Epidermal melanocyte (primary cell): Measurements from ENCODE around the gene AHCYL2.
"Not testable (repeated sequence)": the region's sequence is repeated elsewhere in the genome, so short reads cannot be mapped to it uniquely, and the experiment has no call there.

Source experiments
- DNase-seq: peaks from one replicate; pipeline ENCODE4 v3.0.0; 2011; ENCODE audit warnings: low spot score; ENCODE audit not compliant: insufficient read length

AHCYL2 gene

DNA sequence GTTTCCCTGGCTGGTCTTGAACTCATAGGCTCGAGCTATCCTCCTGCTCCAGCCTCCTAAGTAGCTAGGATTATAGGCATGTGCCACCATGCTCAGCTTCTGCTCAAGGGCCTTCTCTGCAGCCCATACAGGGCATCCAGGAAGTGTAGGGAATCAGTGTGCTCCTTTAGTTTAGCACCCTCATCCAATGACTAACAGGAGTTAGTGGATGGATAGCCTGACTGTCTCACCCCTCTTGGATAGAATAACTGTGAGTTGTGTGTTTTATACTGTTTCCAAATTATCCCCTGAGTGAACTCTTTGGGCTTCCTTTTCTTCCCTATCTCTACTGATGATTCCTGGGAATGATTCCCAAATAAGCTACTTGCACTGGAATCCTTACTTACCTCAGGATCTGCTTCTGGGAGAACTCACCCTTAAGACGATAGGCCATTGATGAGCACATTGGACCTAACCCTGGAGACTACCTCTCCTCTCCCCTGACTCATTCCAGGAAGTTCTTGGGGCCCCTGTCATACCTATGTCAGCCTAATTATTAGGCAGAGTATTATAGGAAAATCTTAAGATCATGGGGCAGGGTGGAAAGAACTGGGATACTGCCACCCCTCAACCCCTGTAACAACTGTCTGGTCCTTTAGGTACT, 227.9 kb downstream of the AHCYL2 start:
- no peak for DNase-seq

DNA sequence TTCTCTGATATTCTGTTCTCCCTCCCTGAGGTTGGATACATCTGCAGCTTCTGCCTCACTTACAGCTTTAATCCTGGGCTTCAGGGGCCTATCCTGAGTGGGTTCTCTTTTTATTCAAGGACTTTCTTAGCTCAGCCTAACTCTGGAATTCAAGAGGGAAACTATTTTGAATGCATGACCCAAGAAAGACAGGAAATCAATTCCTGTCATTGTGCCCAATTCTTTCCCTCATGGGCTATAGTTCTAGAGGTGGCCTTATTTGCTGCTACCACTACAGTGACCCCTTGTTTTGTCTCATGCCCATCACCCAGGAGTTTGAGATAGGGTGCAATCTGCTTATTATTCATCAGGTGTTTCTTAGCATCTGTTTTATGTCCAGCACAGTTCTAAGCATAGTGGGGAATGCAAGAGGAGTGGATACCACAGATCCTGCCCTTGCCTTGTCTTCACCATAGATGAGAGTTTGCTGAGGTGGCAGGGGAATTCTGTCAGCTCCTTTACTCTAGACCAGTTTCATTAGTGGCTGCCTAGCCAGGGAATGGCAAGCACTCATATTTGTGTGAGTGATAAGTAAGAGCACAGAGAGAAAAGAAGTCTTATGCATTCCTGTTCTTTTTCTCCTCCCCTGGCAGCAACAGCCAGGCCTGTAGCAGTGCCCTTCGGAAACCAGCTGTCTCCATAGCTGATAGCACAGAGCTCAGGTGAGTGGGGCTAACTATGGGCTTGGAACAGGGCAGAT, 228.8 kb downstream of the AHCYL2 start:
- no peak for DNase-seq

DNA sequence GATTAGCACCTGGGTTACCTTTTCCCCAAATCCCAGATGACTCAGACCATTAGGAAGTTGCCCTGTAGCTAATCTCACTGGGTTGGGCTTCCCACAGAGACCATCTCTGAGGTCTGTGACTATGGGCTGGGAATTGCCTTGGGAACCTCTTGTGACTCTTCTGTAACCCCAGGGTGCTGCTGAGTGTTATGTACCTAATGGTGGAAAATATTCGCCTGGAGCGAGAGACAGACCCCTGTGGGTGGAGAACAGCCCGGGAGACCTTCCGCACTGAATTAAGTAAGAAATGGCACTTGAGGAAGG, 229.4 kb downstream of the AHCYL2 start:
- no peak for DNase-seq

DNA sequence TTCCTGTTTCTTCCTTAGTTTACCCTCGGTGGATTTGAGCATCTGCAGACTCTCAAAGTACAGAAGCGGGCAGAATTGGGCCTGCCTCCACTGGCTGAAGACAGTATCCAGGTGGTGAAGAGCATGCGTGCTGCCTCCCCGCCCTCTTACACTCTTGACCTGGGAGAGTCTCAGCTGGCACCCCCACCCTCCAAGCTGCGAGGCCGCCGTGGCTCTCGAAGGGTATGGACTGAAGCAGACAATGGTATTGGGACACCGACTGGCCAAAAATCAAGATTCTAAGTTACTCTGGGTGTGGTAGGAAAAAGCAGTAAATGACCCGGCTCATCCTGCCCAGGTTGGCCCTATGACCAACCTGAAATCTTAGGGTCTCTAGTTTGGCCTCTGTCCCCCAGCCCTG, 231.6 kb downstream of the AHCYL2 start:
- DNase-seq = no peak

DNA sequence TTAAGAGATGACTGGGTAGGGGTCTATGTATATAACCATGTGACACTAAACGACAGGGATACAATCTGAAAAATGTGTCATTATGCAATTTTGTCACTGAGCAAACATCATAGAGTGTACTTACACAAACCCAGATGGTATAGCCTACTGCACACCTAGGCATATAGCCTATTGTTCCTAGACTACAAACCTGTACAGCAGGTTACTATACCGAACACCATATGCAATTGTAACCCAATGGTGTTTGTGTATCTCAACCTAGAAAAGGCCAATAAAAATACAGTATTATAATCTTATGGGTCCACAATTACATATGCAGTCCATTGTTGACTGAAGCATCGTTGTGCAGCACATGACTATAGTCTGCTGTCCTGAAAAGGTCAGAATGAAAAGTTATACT, 232.3 kb downstream of the AHCYL2 start:
- DNase-seq = no peak

DNA sequence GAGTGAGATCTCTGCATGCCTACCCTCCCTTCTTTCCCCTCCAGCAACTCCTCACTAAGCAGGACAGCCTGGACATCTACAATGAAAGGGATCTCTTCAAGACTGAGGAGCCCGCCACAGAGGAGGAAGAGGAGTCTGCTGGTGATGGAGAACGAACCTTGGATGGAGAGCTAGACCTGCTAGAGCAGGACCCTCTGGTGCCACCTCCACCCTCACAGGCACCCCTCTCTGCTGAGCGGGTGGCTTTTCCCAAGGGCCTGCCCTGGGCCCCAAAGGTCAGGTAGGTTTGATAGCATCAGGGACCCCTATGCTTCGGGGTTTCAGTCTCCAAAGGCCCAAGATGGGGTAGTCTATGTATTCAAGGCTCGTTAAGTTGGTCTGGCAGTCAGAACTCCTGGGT, 233.3 kb downstream of the AHCYL2 start:
- DNase-seq = no peak

DNA sequence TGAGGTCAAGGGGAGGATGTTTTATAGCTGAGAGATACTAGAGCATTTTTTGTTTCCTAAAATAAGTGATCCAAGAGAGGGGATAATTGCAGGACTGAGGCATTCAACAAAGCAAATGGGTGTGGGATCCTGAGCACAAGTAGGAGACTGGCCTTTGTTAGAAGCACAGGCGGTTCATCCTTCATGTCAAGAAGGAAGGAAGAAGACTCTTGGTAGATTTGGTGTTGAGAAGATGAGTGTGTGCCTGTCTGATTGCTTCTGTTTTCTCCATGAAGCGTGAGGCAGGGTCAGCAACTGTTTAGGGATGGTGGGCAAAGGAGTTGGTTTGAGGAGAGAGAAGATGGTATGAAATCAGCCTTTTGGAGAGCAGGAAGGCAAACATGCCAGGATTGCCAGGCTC, 237.0 kb downstream of the AHCYL2 start:
- no peak for DNase-seq

DNA sequence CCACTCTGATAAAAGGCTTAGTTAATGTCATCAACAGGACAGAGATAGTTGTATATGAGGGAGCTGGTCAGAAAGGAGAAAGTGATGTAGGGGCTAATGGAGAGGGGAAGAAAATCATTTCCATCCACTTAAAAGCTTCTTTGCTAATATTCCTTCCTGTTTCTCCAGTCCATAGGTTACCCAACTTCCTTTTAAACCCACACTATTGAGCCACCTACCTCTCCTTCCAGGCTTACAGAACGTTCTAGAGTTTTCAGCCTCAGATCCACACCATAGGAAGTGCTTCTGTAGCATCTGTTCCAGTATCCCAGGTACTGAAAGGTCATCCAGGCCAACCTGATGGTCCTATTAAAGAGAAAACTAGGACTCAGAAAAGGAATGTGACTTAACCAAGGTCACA, 237.6 kb downstream of the AHCYL2 start:
- DNase-seq = no peak

DNA sequence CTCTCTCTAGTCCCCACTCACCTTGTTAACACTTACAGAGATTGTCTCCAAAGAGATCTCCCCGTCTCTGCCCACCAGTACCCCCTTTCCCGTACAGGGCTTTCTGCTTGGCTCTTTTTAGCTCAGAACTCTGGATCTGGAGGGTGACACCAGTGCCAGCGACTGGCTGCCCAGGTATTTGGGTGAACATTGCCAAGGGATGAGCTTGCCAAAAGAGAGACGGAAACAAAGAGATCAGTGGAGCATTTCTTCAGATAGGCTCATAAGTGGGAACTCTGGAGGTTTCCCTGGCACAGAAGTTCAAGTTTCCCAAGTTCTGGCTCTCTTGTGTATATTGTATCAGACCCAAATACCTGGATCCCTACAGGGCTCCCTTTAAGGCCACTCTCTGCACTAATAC, 239.4 kb downstream of the AHCYL2 start:
- no peak for DNase-seq

DNA sequence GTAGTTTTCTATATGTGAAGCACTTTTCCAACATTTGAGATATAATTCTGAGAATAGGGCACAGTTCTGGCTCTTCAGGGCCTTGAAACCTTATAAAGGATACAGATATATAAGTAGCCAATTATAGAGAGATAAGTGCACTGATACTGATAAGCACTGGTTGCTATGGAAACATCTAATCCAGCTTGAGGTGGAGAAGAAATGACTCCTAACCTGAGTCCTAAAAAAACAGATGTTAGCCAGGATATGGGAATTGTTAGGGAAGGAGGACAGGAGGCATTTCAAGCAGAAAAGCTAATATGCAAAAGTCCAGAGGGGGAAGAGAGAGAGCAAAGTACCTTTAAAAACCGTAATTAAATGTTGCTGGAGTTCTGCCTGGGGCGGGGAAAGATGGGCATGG, 240.2 kb downstream of the AHCYL2 start:
- DNase-seq = no peak

DNA sequence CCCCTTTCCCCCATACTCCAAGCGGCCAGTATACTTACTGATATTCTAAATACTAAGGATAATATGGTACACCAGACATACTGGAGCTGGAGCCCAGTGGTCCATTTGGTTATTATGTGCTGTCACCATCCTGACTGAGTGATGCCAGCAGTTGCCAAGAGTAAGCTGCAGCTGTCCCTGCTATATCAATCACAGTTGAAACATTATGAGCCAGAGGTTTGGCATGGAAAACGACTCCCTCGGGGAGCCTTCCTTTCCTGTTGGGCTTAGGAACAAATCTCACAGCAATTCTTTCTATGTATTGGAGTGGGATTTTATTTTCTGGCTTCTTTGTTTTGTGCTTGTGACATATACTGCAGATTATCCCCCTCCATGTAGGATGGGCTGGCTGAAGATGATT, 242.0 kb downstream of the AHCYL2 start:
- no peak for DNase-seq

DNA sequence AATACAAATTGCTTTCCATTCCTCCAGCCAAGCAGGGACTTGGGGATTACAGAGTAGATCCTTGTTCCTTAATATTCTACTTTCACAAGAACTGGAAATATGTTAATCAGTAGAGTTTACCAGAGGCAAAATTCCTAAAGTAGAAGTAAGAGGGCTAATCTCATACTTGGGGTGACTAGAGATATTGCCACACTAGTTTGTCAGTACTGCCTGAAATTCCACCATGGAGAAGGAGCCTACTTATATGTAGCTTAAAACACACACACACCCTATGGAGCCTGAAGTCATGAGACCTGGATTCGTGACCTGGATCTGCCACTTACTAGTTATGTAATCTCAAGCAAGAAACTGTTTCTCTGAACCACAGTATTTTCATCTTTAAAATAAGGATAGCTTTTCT, 243.3 kb downstream of the AHCYL2 start:
- DNase-seq = no peak

DNA sequence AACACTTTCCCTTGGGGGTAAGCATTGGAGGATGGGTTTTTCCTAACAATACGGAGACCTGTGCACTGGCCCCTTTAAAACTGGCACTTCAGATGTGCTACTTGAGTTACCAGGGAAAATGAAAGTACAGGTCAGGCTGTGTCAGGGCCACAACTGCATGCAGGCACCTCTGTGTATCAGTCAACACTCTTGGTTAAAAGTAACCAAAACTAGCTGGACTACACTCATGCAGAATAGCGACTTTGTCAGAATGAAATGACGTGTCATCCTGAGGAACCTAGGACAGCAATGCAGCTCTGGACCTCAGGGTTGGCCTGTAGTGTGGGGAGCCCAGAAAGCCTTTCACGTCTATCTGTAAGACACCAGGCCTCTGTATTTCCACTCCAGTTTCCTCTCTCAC, 243.7 kb downstream of the AHCYL2 start:
- no peak for DNase-seq

DNA sequence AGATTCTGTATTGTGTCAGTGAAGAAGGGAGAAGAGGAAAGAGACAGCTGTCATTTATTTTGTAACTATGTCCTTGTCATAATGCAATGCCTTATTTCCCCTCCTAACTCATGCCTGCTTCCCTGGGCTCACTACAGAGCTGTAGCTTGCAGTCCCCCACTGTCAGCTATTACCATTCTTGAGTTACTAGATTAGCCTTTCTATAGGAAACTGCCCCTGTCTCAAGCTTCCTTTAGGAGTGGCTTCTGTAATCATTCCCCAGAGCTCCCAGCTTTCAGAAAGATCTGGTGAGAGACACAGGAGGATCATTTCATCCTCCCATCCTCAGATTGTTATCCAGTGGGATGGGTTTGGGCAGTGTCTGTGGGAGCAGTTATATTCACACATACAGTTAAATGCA, 245.1 kb downstream of the AHCYL2 start:
- no peak for DNase-seq

DNA sequence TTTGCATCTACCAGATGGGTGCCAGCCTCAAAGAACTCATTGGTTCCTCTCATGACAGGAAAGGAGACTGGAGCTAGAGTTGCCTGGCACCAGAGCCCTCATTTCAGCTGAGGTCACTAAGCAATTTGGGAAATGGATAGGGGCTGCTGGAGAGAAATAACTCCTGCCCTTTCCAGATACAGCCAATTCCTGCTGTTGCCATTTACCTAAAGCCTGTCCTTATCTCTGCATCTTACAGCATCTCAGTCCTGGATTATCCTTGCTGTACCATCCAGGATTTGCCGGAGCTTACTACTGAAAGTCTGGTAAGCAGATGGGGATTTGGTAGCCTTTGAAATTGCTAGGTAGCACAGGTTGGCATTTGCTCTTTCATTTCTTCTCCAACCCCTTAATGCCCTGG, 245.6 kb downstream of the AHCYL2 start:
- DNase-seq = no peak

DNA sequence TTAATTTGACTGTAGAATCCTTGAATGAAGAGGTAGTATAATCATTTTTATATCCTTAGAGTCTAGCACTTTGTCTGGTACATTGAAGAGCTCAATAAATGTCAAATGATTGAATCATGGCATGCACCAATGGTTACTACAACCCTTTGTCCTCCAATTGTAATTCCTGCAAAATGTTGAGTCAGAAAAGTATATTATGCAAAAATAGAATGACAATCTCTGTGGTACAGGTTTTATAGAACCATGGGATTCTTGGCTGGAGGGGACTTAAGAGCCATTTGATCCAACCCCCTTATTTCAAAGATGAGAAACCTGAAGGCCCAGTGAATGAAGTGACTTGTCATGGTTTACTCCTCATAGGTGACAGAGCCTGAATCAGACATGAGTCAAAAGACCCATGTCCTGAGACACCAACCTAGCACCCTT, 246.6 kb downstream of the AHCYL2 start:
- DNase-seq = no peak

DNA sequence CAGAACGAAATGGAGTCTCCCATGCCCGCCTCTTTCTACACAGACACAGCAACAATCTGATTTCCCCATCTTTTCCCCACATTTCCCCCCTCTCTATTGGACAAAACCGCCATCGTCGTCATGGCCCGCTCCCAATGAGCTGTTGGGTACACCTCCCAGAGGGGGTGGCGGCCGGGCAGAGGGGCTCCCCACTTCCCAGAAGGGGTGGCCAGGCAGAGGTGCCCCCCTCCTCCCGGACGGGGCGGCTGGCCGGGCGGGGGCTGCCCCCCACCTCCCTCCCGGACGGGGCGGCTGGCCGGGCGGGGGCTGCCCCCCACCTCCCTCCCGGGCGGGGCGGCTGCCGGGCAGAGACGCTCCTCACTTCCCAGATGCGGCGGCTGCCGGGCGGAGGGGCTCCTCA, 251.1 kb downstream of the AHCYL2 start:
- not testable (repeated sequence) for DNase-seq

DNA sequence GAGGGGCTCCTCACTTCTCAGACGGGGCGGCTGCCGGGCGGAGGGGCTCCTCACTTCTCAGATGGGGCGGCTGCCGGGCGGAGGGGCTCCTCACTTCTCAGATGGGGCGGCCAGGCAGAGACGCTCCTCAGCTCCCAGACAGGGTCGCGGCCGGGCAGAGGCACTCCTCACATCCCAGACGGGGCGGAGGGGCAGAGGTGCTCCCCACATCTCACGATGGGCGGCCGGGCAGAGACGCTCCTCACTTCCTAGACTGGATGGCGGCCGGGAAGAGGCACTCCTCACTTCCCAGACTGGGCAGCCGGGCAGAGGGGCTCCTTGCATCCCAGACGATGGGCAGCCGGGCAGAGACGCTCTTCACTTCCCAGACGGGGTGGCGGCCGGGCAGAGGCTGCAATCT, 251.6 kb downstream of the AHCYL2 start:
- not testable (repeated sequence) for DNase-seq
